Measurements from ENCODE around the gene HELT.
"Not testable (repeated sequence)": the region's sequence is repeated elsewhere in the genome, so short reads cannot be mapped to it uniquely, and the experiment has no call there.

The HELT gene

GRCh38 chr4:185017964-185018772 lies at the start of gene HELT:
TSS of gene HELT (plus strand) at chr4:185018490. CDS start at chr4:185018929, 439 bp downstream.
- no peak for DNase-seq (ENCODE audit: low read depth)

GRCh38 chr4:184968784-184969201 lies 49.5 kb upstream of the HELT start:
- DNase-seq (ENCODE audit: low read depth) = no peak

GRCh38 chr4:184969610-184970009 lies 48.7 kb upstream of the HELT start:
- DNase-seq (ENCODE audit: low read depth) = no peak

- DNase-seq (ENCODE audit: low read depth) = no peak
These were observed 45.3 kb upstream of the HELT start for GRCh38 chr4:184972991-184973390.

GRCh38 chr4:184976348-184976747 lies 41.9 kb upstream of the HELT start:
- not testable (repeated sequence) for DNase-seq (ENCODE audit: low read depth)

GRCh38 chr4:184977747-184978146 lies 40.5 kb upstream of the HELT start:
- DNase-seq (ENCODE audit: low read depth) = no peak

GRCh38 chr4:184978211-184978610 lies 40.1 kb upstream of the HELT start:
- DNase-seq (ENCODE audit: low read depth) = no peak

GRCh38 chr4:184979461-184980124 lies 38.7 kb upstream of the HELT start:
- DNase-seq (ENCODE audit: low read depth) = no peak

- DNase-seq (ENCODE audit: low read depth) = no peak
These were observed 38.0 kb upstream of the HELT start for GRCh38 chr4:184980261-184980660.

- no peak for DNase-seq (ENCODE audit: low read depth)
These were observed 34.5 kb upstream of the HELT start for GRCh38 chr4:184983672-184984356.

GRCh38 chr4:184987493-184988031 lies 30.7 kb upstream of the HELT start:
- no peak for DNase-seq (ENCODE audit: low read depth)

- no peak for DNase-seq (ENCODE audit: low read depth)
These were observed 29.7 kb upstream of the HELT start for GRCh38 chr4:184988611-184989010.

- DNase-seq (ENCODE audit: low read depth) = not testable (repeated sequence)
These were observed 29.0 kb upstream of the HELT start for GRCh38 chr4:184989283-184989682.

GRCh38 chr4:184990131-184990530 lies 28.2 kb upstream of the HELT start:
- not testable (repeated sequence) for DNase-seq (ENCODE audit: low read depth)

GRCh38 chr4:184991860-184992259 lies 26.4 kb upstream of the HELT start:
- no peak for DNase-seq (ENCODE audit: low read depth)

GRCh38 chr4:184992422-184992821 lies 25.9 kb upstream of the HELT start:
- no peak for DNase-seq (ENCODE audit: low read depth)

GRCh38 chr4:184993247-184993646 lies 25.0 kb upstream of the HELT start:
- DNase-seq (ENCODE audit: low read depth) = no peak

- DNase-seq (ENCODE audit: low read depth) = no peak
These were observed 24.2 kb upstream of the HELT start for GRCh38 chr4:184994010-184994622.

GRCh38 chr4:184994623-184995010 lies 23.7 kb upstream of the HELT start:
- no peak for DNase-seq (ENCODE audit: low read depth)

- not testable (repeated sequence) for DNase-seq (ENCODE audit: low read depth)
These were observed 20.6 kb upstream of the HELT start for GRCh38 chr4:184997656-184998055.

GRCh38 chr4:185002784-185003183 lies 15.5 kb upstream of the HELT start:
- no peak for DNase-seq (ENCODE audit: low read depth)

Data from HS-5 (cell line).